Sigmoid colon (tissue), 4 donors: Measurements from ENCODE around the gene PRKX.

ENCODE experiments used
- CTCF ChIP-seq, 4 experiments: fragments of 450-650 bp in 3 of 4; fragments of 200-600 bp in 1 of 4; IDR thresholded peaks; one replicate each; pipeline ENCODE4 v1.5.1; 2016 to 2019; ENCODE audit warnings: antibody characterized with exemption in 4 of 4, mild to moderate bottlenecking in 3 of 4, moderate library complexity in 2 of 4
- EP300 ChIP-seq, 4 donors: sonication (generic); formaldehyde crosslinking; IDR thresholded peaks; one replicate each; pipeline ENCODE4 v1.6.1; 2017; ENCODE audit warnings: antibody characterized with exemption in 4 of 4
- POLR2A ChIP-seq, 2 donors: fragments of 450-650 bp; IDR thresholded peaks; one replicate each; pipeline ENCODE4 v1.6.1; 2016; ENCODE audit warnings: antibody characterized with exemption in 2 of 2, mild to moderate bottlenecking in 2 of 2, moderate library complexity in 2 of 2
- POLR2AphosphoS5 ChIP-seq, 4 donors: sonication (generic); formaldehyde crosslinking; IDR thresholded peaks; one replicate each; pipeline ENCODE4 v1.6.1; 2017; ENCODE audit warnings: antibody characterized with exemption in 4 of 4

GRCh38 chrX:3697220-3697684 lies 16.2 kb downstream of the PRKX start:
- no peak for TF ChIP-seq CTCF (IDR thresholded peaks at IDR 0.05)
- TF ChIP-seq POLR2A (IDR thresholded peaks at IDR 0.05) = no peak
- TF ChIP-seq EP300 (IDR thresholded peaks at IDR 0.05) = no peak
- TF ChIP-seq POLR2AphosphoS5 (IDR thresholded peaks at IDR 0.05) = no peak
